Activated CD4-positive, alpha-beta T cell treated with anti-CD3 and anti-CD28 coated beads, Interleukin-2, amount 50 U/mL, for 24 hours (primary cell): ENCODE results near the gene UNCX.
"Not testable (repeated sequence)": the region's sequence is repeated elsewhere in the genome, so short reads cannot be mapped to it uniquely, and the experiment has no call there.

Source experiments
- DNase-seq, 2 donors: peaks; one replicate each; pipeline ENCODE4 v3.0.0-alpha.2; 2020; ENCODE audit warnings: low read depth in 1 of 2, low spot score in 1 of 2

The UNCX gene

DNA sequence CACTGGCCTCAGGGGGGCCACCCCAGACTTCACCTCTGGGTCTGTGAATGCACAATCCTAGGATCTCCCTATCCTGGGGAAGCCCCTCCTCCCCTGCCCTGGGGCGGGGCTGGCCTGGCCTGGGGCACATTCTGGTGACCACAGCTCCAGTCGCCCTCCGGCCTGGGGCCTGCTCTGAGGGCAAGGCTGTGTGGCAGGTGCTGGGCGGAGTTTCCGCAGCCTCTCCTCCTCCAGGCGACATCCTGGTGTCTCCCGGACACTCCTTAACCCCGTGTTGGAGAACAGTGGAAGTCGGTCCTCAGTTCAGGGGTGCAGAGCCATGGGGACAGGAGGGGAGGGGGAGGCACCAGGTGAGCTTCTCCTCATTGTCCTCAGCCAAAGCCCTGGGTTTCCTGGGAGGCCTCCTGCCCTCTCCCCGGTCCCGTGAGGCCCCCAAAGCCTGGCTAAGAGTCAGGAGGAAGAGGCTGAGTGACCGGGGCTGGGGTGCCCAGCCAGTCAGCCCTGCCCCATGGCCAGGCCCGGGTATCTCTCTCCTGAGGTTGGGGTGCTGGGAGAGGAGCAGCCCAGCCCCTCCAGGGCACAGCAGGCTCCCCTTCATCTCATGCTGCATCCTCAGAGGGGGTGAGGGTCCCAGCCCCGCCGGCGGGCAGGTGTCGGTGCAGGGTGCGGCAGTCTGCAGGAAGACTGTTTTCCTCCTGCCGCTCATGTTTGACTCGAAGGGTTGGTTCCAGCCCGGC lies 22.6 kb downstream of the UNCX start:
- no peak for DNase-seq

DNA sequence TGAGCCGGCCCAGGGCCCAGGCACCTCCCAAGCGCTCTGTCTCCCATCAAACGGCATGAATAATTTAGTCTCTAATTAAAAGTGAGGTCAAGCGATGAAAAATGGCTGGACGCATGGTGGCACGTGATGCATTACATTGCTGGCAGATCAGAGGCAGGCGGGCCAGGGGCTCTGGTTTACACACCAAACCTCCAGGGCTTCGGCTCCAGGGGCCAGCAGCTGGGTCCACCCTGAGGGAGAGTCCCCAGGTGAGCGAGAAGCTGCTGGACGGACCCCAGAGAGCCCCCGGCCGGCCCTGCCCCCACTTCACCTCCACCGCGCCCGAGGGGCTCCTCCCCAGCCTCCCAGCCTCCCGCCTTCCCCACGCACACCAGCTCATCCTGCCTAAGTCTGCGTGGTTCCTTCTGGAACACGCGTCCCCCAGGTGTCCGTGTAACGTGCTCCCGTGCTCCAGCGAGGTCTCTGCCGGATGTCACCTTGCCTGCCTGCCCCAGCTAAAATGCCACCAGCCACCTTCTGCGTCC lies 23.2 kb downstream of the UNCX start:
- DNase-seq, result no peak

GRCh38 chr7:1256621-1257020 lies 23.9 kb downstream of the UNCX start:
- no peak for DNase-seq

DNA sequence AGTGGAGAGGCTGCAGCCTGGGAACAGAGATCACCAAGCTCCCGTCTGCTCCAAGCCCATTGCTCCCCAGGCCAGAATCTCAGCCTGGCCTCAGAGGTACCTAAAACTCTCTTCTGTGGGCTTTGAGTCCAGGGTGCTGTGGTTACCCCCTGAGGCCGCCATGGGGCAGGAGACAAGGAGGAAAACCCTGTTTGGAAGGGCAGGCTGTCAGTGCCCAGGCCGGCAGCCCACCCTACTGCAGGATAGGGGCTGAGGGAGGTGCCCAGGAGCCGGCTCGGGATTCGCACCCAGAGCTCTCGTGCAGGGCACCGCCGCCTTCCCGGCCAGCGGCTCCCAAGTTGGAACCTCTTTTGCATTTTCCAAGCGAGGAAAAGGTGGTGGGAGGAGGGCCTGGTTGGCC lies 24.5 kb downstream of the UNCX start:
- no peak for DNase-seq

DNA sequence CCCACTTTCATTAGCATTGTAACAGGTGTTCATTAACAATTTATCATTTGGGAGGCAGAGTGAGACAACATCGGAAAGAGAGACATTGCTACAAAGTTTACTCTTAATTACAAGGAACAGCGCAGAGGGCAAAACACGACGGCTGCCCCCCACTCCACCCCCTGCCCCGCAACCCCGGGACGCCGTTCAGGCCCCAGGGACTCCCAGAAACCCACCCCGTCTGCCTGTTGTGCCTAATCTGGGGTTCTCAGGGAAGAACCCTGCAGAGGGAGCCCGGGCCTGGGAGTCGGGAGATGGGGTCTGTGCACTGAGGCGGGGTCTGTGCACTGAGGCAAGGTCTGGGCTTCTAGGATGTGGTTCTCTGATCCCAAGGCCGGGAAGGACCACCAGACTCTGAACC lies 25.2 kb downstream of the UNCX start:
- DNase-seq, result no peak

DNA sequence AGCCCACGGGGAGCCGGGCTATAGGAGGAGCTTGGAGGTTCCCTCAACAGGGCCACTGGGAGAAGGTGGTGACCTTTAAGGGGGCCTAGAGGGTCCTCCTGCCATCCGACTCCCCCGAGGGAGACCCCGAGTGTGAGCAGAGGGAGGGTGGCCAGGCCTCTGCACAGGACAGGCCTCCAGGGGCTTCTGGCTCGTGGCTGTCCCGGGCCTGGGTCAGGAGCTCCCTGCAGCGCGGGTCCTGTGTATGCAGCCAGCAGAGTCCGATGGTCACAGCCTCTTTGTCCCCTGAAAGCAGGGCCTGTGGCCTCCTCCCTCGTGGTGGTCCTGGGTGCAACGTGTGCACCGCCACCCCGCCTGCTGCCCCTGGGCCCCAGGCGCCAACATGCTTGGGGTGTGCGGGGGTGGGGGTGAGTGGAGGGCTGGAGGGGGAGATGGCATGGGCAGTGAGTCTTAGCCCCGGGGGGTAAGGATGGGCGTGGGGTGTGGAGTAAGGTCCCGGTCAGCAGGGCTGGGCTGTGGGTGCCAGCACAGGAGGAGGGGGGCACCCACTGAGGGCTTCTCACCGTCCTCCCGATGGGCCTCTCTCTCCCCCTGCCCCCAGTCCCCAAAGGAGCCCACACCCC lies 27.1 kb downstream of the UNCX start:
- DNase-seq, result no peak

- DNase-seq, result no peak
Measured at GRCh38 chr7:1260244-1260635, 27.6 kb downstream of the UNCX start.

DNA sequence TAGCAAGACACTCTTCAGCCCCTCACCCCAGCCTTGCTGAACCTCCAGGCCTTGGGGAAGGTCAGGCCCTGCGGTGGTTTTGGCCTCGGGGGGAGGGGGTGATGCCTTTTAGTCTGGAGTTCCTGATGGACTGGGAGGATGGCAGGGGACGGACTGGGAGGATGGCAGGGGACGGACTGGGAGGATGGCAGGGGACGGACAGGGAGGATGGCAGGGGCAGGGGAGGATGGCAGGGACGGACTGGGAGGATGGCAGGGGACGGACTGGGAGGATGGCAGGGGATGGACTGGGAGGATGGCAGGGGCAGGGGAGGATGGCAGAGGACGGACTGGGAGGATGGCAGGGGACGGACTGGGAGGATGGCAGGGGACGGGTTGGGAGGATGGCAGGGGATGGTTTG lies 28.4 kb downstream of the UNCX start:
- DNase-seq, result not testable (repeated sequence)

DNA sequence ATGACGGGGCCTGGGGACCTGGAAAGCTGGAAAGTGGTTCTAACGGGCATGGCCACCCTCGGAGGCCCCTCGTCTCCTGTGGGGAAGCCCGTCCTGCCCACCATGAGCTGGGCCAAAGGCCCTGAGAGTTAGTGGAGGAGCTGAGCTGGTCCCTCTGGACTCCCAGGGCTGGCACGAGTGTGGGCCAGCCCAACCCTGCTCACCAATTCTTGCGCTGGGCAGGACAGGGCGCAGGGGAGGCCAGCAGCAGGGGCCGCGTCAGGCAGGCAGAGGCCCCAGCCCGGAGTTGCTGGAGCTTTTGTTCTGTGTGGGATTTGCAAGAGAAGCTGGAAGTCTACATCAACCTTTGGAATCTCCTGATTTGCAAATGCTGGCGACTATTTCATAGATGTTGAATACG lies 29.8 kb downstream of the UNCX start:
- no peak for DNase-seq

DNA sequence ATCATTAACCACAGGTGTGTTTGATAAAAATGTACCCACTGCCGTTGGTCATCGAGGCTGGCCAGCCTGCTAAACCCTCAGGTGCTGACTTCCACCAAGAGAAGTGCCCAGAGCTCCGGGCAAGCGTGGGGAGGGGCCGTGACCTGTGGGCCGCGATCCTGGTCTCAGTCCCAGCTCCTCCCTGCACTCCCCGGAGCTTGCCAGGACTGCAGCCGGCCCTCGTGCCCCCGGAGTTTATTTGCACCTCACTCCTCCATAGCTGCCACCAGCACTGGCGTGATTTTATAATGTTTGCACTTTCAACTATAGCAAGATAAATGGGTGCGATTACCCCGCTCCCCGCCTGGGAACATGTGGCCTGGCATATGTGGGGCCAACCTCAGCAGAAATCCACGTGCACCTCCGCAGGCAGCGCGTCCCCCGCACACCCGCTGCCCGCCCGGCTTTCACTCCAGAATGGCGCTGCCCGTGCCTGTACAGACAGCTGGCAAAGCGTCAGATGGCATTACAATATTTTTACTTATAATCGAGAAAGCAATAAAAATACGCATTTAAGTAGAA lies 30.8 kb downstream of the UNCX start:
- no peak for DNase-seq

GRCh38 chr7:1264345-1265280 lies 31.9 kb downstream of the UNCX start:
- DNase-seq, result no peak

DNA sequence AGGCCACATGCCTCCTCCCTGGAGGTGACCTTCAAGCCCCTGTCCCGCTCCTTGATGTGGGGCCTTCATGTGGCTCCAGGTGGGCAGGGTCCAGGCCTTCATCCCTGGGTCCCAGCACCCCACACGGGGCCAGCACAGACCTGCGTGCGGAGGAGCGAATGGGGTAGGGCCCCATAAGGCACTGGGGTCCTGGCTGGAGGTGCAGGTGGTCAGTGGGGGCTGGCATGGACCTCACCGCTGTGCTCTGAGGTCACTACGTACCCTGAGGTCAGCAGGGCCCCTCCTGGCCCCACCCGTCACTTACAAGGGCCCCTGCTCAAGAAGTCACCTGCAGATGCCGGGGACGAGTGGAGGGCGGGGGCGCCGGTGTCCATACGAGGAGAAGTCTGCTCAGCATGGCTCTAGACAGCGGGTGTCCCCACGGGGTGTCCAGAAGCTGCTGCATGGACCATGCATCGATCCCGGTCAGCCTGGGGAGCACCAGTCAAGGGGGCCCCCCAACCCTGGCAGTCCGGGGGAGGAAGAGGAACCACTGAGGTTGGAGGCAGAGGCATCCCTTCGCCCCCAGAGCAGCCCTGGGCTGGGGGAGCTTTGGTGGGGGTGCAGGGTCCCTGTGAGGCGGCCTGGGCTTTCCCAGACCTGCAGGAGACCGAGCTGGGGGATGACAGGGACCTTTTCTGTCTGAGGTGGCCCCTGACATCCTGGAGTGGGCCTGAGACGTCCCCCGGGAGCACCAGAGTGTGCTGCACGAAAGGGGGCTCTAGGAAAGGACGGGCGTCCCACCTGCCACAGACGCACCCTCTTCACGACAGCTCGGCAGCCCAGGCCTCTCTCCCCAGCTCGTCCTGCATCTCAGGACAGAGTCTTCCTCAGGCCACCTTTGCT lies 34.6 kb downstream of the UNCX start:
- no peak for DNase-seq

GRCh38 chr7:1268076-1268815 lies 35.6 kb downstream of the UNCX start:
- DNase-seq, result no peak

GRCh38 chr7:1268866-1269265 lies 36.2 kb downstream of the UNCX start:
- no peak for DNase-seq

- no peak for DNase-seq
Measured at GRCh38 chr7:1269336-1269890, 36.7 kb downstream of the UNCX start.

DNA sequence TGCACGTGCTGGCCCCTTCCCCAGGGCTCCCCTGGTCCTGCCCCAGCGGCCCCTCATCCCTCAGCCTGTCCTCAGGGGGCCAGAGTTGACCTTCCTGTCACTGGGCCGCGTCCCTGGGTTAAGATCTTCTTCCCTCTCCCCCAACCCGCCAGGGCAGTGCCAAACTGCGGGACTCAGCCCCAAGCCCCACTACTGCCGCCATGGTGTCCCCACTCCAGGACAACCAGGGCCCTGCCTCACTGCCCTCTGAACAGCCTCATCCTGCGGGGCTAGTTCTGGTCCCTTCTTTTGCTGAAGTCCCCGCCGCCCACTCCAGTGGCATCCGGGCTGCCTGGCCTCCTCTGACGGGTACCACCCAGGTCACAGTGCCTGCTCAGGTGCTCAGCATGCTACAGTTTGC lies 37.5 kb downstream of the UNCX start:
- no peak for DNase-seq

DNA sequence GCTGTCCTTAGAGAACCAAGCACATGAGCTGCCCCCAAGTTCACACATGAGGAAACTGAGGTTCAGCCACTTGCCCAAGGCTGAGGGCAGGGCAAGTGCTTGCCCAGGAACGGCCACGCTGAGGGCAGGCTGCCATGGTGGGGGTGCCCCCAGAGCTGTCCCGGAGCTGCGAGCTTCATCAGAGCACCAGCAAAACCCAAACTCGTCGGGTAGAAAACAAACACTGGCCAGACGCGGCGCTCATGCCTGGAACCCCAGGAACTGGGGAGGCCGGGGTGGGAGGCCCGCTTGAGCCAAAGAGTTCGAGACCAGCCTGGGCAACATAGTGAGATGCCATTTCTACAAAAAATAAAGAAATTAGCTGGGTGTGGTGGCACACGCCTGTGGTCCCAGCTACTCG lies 38.4 kb downstream of the UNCX start:
- no peak for DNase-seq

GRCh38 chr7:1271656-1272055 lies 39.0 kb downstream of the UNCX start:
- DNase-seq, result no peak

- DNase-seq, result not testable (repeated sequence)
Measured at GRCh38 chr7:1272136-1272535, 39.5 kb downstream of the UNCX start.
